HFF-Myc (cell line): ENCODE data around the gene DOCK1.

ENCODE experiments used
- DNase-seq: peaks from one replicate; pipeline ENCODE4 v3.0.0-alpha.2; 2011; ENCODE audit warnings: low read depth; ENCODE audit errors: extremely low read depth
- H3K4me3 ChIP-seq: replicated peaks from 2 replicates; pipeline ENCODE4 v1.5.1; 2011; ENCODE audit warnings: low read depth, mild to moderate bottlenecking, control low read depth, low read length
- TF ChIP-seq, protein P1 (sequence below): IDR thresholded peaks from 2 replicates; pipeline ENCODE4 v1.5.1; 2012; ENCODE audit warnings: mild to moderate bottlenecking, low read depth, low read length, control low read depth; ENCODE audit errors: missing control alignments

Gene DOCK1

DNA sequence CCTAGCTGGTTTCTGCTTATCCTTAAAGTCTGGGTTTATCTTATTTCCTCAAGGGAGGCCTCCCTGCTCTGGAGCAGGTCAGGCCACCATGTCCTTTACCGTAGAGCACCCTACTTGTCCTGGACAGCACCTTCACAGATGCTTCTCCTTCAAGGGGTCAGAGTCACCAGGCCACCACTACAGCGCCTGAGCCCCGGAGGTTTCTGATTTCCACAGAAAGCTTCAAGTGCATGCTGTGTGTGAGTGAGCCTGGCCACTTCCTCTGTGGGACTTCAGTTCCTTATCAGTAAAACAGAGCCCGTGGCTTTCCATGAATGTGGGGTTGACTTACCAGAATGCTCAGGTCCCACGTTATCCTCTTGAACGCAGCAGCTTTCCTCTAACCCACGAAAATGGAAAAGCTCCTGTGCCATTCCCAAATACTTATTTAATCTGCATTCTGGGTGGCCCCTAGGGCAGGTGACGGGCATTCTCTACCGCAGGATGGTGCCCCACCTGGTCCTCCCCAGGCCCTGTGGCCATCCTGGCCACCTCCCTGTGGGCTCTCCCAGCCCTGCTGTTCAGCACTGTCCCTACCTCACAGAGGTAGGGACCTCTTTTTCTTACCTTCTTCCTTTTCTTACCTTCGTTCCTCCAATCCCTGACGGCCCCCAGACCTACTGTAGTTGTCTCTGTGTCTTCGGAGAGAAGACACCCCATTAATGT is 1.4 kb upstream of the DOCK1 start:
- DNase-seq, result no peak
- TF ChIP-seq, protein P1, sequence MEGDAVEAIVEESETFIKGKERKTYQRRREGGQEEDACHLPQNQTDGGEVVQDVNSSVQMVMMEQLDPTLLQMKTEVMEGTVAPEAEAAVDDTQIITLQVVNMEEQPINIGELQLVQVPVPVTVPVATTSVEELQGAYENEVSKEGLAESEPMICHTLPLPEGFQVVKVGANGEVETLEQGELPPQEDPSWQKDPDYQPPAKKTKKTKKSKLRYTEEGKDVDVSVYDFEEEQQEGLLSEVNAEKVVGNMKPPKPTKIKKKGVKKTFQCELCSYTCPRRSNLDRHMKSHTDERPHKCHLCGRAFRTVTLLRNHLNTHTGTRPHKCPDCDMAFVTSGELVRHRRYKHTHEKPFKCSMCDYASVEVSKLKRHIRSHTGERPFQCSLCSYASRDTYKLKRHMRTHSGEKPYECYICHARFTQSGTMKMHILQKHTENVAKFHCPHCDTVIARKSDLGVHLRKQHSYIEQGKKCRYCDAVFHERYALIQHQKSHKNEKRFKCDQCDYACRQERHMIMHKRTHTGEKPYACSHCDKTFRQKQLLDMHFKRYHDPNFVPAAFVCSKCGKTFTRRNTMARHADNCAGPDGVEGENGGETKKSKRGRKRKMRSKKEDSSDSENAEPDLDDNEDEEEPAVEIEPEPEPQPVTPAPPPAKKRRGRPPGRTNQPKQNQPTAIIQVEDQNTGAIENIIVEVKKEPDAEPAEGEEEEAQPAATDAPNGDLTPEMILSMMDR, result no peak
- H3K4me3 ChIP-seq, result peak overlapping the region; percentile 65

DNA sequence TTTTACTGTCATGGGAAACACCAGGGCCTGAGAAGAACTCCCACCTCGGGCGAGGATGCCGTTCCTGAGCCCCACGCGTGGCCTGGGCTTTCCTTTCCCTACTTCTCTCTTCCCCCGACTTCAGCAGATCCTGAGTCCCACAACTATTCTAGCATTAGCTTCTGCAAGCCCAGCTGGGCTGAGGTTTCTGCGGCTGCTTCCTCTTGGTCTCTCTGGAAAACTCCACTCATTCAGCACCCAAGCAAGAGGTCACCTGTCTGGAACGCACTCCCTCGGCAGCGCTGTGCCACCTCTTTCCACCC is 761 bp upstream of the DOCK1 start:
- no peak for DNase-seq
- H3K4me3 ChIP-seq, result peak overlapping the region; percentile 65
- TF ChIP-seq, protein P1, result no peak

DNA sequence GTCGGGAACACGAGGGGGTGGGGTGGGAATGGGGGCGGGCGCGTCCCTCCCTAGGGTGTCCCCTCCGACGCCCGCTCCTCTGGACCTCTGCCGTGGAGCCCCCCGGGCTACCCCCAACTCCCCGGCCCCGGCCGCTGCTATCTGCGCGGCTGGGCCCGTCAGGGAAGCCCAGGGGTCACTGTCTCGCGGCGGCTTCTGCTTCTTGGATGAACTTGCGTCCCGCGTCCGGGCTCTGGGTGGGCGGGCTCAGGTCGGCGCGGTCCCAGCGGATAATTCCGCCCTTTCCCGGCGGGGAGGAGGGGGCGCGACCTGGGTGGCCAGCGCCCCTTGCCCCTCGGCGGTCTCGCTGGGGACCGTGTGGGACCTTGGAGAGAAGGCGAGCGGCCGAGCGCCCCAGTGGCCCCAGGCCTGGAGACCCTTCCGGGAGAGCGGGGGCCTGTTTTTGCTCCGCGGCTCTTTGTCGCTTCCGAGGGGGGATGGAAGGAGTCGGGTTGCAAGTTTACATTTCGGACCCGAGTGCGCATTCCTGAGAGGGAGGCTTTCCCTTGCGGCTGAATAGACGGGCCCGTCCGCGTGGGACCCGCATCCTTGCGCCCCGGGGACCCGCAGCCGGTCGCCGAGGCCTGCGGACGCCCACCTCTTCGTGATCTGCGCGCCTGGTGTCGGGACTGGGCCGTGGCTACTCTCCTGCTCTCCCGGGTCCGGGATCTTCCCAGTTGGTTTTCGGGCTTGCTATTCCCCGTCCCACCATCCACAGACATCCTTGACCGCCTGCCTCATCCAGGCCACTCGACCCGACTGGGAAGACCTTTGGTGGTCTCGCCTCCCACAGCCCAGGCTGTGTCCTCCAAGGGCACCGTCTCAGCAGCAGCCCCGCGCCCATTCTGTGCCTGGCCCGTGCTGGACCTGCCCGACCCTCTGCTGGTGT is 812 bp downstream of the DOCK1 start:
- peak overlapping the region; percentile 65 for H3K4me3 ChIP-seq

DNA sequence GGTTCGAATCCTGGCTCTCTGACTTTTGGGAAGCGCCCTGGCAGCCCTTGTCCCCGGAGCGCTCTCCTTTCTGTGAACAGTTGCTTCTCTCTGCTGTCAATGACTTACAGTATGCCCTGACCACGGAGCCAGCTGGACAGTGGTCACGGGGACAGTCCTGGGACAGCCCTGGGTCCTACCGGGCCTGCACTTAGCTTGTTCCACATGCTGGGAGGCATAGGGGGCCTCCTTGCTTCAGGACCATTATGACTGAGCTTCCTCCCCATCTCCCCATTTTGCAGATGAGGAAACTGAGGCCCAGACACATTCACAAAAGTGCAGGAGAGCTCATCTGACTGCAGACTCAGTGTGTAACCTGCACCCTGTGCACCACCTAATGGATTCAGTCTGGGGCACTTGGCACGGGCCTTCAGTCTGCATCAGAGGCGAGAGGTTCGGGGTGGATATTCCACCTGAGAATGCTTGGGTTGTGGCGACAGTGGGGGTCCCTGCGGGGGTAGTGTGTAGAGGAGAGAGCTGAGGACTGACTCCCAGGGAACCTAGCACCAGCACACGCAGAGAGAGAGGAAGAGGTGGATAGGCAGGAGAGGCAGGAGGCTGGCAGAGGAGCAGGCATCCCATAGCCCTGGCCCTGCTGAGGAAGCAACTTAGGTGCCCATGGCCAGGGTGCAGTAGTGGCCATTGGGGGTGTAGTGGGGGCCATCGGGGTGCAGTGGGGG is 1.6 kb downstream of the DOCK1 start:
- TF ChIP-seq, protein P1, result no peak
- no peak for DNase-seq
- H3K4me3 ChIP-seq, result peak overlapping the region; percentile 65

More for the DNA sequence above, 812 bp downstream of the DOCK1 start:
- TF ChIP-seq, protein P1, result no peak
- DNase-seq, result no peak

DNA sequence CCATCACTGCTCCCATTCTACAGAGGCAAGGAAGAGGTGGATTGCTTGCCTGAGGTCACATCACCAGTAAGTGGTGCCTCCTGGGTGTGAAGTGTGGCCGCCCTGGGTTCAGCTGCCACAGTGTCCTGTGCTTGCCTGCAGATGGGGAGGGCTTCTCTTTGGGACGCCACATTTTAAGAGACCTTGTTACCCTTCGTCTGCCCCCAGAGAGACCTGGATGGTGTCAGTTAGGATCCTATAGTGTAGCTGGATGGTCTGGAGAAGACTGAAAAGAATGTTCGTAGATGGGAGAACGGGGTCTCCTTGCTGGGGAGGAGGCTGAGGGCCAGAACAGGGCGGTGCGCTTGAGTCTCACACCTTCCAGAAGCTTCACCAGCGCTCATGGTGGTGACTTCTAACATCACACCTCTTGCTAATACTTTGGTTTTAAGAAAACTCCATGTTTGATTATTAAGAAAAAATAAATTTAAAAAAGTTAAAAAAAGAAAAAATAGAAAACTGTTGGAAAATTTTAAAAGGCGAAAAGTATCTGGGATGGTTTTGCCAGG is 2.3 kb downstream of the DOCK1 start:
- H3K4me3 ChIP-seq, result no peak overlapping the region
- TF ChIP-seq, protein P1, result no peak

DNA sequence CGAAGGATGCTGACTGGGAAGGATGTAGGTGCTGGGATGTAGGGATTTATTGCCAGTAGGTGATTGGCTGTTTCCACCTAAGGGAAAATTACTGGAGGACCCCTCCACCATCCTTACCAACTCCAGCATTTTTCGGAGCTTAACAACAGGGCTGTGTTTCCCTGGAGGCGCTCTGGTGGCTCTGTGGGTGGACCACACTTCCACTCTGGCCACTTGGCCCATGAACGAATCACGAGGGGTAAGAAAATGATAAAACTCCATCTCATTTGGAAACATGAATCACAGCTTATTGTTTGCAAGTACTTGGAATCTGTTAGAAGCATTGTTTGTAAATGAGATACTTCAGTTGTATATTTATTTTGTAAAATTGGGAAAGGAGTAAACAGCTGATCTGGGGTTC is 3.0 kb downstream of the DOCK1 start:
- TF ChIP-seq, protein P1, result no peak
- H3K4me3 ChIP-seq, result no peak overlapping the region

More for the DNA sequence above, 2.3 kb downstream of the DOCK1 start:
- no peak for DNase-seq

More for the DNA sequence above, 3.0 kb downstream of the DOCK1 start:
- no peak for DNase-seq
